NK-92 (cell line): Measurements from ENCODE around the gene CRLF3.
"Not testable (repeated sequence)": the region's sequence is repeated elsewhere in the genome, so short reads cannot be mapped to it uniquely, and the experiment has no call there.

Source experiments
- DNase-seq: peaks from one replicate; lab custom pipeline; 2025; ENCODE audit not compliant: unreplicated experiment; lab: John Stamatoyannopoulos, UW

Gene CRLF3

DNA sequence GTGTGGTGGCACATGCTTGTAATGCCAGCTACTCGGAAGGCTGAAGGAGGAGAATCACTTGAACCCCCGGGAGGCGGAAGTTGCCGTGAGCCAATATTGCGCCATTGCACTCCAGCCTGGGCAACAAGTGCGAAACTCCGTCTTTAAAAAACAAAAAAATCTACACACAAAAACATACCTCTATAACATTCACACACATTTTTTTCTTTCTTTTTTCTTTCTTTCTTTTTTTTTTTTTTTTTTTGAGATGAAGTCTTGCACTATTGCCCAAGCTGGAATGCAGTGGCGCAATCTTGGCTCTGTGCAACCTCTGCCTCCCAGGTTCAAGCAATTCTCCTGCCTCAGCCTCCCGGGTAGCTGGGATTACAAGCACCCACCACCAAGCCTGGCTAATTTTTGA lies 9.6 kb downstream of the CRLF3 start:
- DNase-seq, result not testable (repeated sequence)

DNA sequence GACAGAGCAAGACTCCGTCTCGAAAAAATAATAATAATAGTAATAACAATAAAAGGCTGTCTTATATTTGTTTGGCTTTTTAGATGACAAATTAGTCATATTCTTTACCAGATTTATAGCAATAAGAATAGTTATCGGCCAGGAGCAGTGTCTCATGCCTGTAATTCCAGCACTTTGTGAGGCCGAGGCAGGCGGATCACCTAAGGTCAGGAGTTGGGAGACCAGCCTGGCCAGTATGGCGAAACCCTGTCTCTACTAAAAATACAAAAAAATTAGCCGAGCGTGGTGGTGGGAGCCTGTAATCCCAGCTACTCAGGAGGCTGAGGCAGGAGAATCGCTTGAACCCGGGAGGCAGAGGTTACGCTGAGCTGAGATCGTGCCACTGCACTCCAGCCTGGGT lies 10.3 kb downstream of the CRLF3 start:
- not testable (repeated sequence) for DNase-seq

DNA sequence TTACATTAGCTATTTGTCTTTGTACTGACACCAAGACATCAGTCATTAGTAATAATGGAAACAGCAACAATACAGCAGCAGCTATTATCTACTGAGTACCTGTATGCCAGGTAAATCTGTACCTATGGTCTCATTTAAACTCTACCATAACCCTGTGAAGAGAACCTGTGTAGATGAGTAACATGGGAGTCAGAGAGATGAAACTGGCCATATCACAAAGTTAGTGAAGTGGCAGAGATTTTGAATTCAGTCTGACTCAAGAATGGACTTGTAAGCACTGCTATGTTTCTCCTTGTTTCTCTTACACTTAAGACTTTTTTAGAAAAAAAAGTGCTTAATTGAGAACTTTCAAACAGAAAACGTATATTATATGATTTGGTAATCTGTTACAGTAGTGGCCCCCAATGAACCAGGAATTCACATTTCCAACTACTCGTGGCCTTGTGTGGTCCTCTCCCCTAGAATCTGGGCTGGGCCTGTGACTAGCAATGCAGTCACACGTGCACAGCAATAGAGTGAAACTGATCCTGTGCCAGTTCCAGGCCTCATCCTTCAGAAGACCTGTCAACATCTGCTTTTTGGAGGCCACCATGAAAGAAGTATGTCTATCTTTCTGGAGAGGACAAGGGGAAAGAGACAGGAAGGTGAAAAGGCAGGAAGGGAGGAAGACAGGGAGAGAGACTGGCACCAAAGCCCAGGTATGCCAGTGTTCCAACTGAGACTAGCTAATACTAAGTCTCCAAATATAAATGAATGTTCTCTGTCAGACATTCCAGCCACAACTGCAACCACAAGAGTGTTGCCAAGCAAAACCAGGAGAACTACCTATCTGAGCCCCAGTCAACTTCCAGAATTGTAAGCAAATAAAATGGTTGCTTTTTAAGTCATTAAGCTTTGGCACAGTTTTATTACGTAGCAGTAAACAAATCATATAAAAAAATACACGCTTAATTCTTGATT lies 12.0 kb downstream of the CRLF3 start:
- no peak for DNase-seq

DNA sequence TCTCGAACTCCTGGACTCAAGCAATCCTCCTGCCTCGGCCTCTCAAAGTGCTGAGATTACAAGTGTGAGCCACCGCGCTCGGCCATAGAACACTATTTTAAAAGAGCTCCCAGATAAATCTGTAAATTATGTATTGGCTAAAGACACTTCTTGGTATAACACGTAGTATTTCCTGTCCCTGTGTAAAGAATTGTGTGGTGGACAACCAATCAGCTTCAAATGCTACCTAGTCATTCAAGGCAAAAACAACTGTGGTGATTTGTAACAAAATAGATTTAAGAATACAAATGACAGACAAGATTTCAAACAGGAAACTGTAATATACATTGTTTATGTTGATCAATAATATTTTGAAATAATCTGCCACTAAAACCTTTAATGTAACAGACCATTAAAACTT lies 14.6 kb downstream of the CRLF3 start:
- no peak for DNase-seq

DNA sequence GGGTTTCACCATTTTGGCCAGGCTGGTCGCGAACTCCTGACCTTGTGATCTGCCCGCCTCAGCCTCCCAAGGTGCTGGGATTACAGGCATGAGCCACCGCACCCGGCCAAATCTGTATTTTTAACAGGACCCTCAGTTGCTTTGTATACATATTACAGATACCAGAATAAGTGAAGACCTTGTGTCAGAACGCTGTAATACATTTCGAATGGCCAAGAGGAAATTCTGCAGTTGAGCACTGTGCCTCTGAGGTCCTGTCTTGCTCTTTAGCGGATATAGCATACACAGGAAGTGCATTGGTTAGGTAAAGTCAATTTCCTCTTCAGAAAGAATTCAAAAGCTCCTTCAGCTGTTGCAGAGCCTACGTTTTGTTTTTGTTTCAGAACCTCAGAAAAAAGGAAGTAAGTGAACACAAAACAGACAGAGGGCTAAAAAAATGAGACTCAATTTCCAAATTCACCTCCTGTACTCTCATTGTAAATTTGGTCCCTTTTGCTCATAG lies 15.7 kb downstream of the CRLF3 start:
- no peak for DNase-seq

DNA sequence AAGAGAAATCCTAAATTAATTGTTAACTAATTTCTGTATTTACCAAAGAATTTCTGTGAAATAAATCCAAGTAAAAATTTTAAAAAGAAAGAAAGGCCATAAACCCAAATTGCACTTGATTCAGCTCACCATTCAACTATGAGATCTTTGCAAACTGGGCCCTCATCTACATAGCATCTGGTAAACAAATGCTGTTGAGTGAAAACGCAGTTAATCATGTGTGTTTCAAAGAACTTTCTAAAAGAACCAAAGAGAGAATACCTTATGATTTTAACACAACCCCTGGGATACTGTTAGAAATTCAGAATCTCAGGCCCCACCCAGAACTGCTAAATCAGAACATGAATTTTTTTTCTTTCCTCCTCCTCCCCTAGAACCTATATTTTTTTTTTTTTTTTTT lies 16.6 kb downstream of the CRLF3 start:
- DNase-seq, result no peak

DNA sequence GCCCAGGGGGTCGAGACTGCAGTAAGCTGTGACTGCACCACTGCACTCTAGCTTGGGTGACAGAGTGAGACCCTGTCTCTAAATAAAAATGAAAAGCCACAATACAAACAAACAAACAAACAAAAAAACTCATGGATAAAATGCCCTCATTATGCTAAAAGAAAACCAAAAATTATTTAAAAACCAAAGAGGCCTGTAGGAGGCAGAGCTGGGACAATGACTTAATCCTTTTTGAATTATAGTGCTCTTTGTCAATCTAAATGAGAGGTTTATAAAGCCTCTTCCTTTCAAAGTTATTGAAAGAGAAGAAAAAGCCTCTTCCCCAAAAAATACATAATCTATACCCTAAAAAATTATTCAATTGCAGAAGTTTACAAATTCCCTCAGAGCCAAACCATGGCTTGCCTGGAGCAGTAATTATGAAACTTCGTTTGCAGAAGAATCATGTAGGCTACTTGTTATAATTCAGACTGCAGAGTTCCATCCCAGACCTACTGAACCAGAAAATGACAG lies 18.5 kb downstream of the CRLF3 start:
- no peak for DNase-seq

DNA sequence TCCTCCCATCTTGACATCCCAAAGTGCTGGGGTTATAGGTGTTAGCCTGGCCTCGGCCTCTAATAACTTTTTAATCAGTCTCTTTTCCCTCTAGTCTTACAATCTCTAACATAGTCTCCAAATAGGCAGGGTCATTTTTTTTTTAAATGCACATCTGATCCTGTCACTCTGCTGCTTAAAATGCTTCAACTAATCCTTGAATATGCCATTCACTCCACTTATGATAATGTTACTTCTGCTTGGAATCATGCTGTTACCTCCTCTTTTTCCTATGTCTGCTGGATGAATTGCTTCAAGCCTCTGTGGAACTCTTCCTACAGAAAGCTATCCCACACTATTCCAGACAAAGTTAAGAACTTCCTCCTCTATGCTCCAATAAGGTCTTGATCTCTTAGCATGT lies 22.8 kb downstream of the CRLF3 start:
- DNase-seq, result no peak

DNA sequence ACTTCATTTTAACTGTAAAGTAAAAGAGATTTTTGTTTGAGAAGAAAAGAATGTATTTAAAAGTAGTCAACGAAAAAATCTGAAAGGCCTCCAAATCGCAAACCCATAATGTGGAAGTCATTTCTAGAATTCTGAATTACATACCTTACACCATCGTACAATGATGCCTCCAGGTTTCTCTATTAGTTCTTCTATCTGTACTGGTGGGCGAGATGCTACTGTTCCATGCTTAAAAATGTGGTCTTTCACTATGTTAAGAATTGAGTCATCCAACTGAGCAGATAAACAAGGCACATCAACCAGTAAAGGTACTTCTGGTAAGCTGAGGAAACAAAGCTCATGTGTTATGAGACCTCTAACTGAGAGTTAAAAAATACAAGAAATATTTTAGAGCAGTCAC lies 28.5 kb downstream of the CRLF3 start:
- no peak for DNase-seq

DNA sequence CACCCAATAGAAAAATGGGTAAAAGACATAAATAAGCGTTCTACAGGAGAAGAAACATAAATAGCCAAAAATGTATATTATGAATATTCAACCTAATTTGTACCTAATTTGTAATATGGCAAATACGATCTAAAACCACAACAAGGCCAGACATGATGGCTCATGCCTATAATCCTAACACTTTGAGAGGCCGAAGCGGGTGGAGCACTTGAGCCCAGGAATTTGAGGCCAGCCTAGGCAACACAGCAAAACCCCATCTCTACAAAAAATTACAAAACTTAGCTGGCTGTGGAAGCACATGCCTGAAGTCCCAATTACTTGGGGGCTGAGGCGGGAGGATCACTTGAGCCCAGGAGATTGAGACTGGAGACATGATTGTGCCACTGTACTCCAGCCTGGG lies 30.1 kb downstream of the CRLF3 start:
- no peak for DNase-seq

DNA sequence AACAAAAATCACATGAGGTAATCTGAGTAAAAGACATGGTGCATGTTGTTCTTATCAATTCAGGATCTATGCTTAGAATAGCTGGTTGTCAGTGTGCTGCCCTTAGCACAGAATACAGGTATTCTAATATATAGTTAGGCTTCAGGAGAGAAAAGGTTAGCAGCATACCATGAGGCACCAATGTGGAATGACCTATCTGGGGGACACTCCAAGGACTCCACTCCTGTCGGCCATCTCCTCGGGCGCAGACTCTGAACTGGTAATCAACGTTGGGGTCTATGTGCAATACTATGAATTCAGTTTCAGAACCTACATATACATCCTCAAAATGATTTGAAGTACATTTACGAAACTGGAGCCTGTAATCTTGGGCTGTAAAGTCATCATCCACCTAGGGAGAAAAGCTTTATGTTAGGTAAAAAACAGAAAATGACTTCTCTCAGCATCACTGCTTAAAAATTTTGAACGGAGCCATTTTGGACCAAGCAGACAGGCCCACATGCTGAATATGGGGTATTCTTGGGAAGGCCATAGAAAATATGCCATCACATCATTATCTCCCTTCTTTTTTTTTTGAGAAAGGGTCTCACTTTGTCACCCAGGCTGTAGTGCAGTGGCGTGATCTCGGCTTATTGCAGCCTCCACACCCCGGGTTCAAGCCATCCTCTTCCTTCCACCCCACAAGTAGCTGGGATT lies 31.1 kb downstream of the CRLF3 start:
- DNase-seq, result no peak

DNA sequence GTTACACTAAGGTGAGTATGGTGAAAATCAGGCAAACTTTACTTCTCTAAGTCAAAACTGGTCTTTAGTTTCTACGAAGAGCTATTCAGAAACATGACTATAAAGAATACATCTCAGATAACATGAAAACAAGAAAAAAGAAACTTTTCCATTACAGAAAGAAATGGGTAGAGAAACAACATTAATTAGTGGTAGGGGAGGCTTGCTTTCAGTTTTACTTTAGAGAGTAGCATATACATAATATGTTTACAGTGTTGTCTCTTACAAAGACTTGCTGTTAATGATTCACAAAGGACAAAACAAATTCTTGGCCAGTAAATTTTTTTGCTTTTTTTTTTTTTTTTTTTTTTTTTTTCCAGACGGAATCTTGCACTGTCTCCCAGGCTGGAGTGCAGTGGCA lies 34.2 kb downstream of the CRLF3 start:
- no peak for DNase-seq

DNA sequence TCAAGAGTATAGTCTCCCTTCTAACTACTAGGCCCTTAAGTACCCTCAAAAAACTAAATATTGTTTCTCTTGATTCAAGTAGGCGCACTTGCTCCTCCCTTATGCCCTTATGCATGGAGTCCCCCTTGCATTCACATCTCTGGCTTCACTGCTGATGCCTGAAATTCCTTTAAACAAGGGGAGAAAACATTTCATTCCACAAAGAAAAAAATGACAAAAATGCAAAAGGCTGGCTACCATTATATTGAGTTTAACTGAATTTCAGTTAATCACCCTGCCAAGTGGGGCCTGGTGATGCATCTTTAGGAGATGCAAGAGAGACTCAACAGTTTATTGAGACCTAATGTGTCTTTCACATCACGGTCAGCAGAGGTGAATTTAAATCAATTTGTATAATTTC lies 35.6 kb downstream of the CRLF3 start:
- DNase-seq, result no peak

DNA sequence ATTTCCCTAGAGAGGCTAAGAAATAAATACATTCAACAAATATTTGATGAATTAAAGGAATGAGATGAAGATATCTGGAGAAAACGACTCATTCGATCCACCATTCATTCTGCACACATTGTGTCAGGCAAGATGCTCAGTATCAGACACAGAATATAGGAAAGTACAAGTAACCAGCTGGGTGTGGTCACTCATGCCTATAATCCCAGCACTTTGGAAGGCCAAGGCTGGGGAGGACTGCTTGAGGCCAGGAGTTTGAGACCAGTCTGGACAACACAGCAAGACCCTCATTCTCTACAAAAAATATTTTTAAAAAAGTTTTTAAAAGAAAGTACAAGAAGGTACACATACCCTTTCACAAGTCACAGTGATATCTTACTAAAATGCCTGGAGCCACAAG lies 42.3 kb downstream of the CRLF3 start:
- no peak for DNase-seq

DNA sequence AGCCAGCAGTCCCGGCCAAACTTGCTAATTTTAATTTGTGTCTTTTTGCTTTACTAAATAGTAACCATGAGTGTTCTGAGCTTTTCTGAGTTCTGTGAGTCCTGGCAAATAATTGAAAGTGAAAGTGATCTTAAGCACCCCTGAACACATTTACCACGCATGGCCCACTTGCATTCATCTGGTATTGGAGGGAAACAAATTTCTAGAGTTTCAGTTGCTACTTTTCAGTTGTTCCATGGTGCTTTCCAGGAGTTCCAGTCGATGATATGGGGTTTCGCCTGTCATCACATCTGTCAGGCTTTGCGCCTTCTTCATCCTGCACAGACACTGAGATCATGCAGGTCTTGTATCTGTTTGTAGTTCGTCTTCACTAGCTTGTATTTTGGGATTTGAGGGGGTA lies 44.1 kb downstream of the CRLF3 start:
- no peak for DNase-seq

DNA sequence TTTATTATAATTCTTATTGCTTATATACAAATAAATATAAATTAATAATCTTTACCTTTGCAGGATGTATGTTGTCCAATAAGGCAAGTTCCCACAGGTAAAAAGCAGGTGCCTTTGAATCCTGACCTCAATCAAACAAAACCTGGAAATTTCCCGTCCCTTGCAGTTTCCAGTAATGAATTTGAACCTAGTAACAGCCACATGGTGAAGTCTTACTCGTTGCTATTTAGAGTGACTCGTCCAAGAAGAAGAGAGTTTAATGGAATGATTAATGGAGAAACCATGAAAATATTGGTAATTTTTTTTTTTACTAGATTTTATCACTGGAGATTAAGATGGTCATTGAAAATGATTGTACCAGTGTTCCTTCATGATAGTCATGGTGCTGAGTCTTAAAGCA lies 55.7 kb downstream of the CRLF3 start:
- not testable (repeated sequence) for DNase-seq

DNA sequence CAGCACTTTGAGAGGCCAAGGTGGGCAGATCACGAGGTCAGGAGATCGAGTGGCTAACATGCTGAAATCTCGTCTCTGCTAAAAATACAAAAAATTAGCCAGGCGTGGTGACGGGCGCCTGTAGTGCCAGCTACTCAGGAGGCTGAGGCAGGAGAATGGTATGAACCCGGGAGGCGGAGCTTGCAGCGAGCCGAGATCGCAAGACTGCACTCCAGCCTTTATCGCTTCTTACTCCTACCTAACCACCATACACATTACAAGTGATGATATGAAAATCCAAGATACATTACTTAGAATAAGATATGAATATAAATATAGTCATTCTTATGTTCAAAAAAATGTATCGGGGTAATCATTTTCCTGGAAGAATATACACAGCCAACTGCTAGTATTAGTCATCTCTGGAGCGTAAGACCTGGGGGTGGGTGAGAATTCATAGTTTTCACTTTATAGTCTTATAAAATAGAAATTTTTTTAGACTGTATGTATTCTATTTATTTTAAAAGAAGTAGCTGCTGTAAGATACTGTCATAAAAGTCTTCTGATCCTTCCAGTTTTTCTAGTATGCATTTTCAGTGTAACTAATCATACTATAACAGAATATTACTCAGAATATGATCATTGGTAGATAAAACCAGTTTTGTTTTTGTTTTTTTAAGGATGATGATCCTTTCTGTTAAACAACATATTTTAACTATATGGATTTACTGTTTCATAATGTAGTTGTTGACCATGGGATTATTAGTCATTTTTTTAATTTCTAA lies 56.7 kb downstream of the CRLF3 start:
- DNase-seq, result not testable (repeated sequence)

DNA sequence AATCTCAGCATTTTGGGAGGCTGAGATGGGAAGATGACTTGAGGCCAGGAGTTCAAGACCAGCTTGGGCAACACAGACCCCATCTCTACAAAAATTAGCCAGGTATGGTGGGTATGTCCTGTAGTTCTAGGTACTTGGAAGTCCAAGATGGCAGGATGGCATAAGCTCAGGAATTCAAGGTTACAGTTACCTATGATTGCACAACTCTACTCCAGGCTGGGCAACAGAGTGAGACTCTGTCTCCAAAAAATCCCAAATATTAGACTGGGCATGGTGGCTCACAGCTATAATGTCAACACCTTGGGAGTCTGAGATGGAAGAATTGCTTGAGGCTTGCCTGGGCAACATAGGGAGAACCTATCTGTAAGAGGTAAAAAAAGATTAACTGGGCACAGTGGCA lies 63.4 kb downstream of the CRLF3 start:
- DNase-seq, result no peak

DNA sequence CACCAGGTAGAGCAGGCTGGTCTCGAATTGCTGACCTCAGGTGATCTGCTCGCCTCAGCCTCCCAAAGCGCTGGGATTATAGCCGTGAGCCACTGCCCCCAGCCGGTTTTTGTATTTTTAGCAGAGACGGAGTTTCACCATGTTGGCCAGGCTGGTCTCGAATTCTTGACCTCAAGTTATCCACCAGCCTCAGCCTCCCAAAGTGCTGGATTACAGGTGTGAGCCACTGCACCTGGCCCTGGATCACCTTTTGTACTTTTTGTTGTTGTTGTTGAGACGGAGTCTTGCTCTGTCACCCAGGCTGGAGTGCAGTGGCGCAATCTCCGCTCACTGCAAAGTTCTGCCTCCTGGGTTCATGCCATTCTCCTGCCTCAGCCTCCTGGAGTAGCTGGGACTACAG lies 71.2 kb downstream of the CRLF3 start:
- DNase-seq, result not testable (repeated sequence)

DNA sequence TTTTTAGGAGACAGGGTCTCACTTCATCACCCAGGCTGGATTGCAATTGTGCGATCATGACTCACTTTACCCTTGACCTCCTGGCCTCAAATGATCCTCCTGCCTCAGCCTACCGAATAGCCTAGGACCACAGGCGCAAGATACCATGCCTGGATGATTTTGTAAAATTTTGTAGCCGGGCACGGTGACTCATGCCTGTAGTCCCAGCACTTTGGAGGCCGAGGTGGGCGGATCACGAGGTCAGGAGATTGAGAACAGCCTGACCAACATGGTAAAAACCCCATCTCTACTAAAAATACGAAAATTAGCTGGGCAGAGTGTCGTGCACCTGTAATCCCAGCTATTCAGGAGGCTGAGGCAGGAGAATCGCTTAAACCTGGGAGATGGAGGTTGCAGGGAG lies 73.5 kb downstream of the CRLF3 start:
- DNase-seq, result not testable (repeated sequence)

DNA sequence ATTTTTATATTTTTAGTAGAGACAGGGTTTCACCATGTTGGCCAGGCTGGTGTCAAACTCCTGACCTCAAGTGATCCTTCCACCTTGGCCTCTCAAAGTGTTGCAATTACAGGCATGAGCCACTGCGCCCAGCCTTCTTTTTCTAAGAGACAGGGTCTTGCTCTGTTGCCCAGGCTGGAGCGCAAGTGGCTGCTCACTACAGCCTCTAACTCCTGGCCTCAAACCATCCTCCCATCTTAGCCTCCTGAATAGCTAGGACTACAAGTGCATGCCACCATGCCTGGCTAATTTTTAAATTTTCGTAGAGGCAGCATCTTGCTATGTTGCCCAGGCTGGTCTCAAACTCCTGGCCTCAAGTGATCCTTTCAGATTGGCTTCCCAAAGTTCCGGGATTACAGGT lies 76.9 kb downstream of the CRLF3 start:
- not testable (repeated sequence) for DNase-seq
